KMS-11 (cell line): Measurements from ENCODE around the gene SCLT1.

Experiments
- H2AFZ ChIP-seq: fragments of 200-600 bp; sonication (generic); 2 replicates; pipeline ENCODE4 v1.6.1; 2016; ENCODE audit warnings: antibody characterized with exemption, mixed run types, low read depth
- H3K27ac ChIP-seq: fragments of 200-600 bp; sonication (generic); 2 replicates; pipeline ENCODE4 v1.6.1; 2016; ENCODE audit warnings: mild to moderate bottlenecking, mixed run types
- H3K27me3 ChIP-seq: fragments of 200-600 bp; sonication (generic); 2 replicates; pipeline ENCODE4 v1.6.1; 2017; ENCODE audit warnings: mild to moderate bottlenecking, low read depth, mixed run types, moderate library complexity; ENCODE audit not compliant: insufficient read depth
- H3K36me3 ChIP-seq: fragments of 200-600 bp; sonication (generic); 2 replicates; pipeline ENCODE4 v1.6.1; 2017; ENCODE audit warnings: mild to moderate bottlenecking, mixed run types; ENCODE audit not compliant: insufficient read depth
- H3K4me1 ChIP-seq: fragments of 200-600 bp; sonication (generic); 2 replicates; pipeline ENCODE4 v1.6.1; 2016; ENCODE audit warnings: mild to moderate bottlenecking, low read depth, mixed run types; ENCODE audit not compliant: poor library complexity, severe bottlenecking
- H3K4me2 ChIP-seq: fragments of 200-600 bp; sonication (generic); 2 replicates; pipeline ENCODE4 v1.7.0; 2016; ENCODE audit warnings: mild to moderate bottlenecking, mixed run types
- H3K4me3 ChIP-seq: fragments of 200-600 bp; sonication (generic); IDR thresholded peaks from 2 replicates; pipeline ENCODE4 v1.6.1; 2017; ENCODE audit warnings: low read depth, low read length, mixed read lengths; ENCODE audit not compliant: insufficient read depth
- H3K79me2 ChIP-seq: fragments of 200-600 bp; sonication (generic); 2 replicates; pipeline ENCODE4 v1.6.1; 2016; ENCODE audit warnings: low read depth, mixed run types; ENCODE audit not compliant: insufficient read depth
- H3K9ac ChIP-seq: fragments of 200-600 bp; sonication (generic); 2 replicates; pipeline ENCODE4 v1.6.1; 2016; ENCODE audit warnings: mild to moderate bottlenecking, mixed run types
- H4K20me1 ChIP-seq: fragments of 200-600 bp; sonication (generic); 2 replicates; pipeline ENCODE4 v1.6.1; 2016; ENCODE audit warnings: mild to moderate bottlenecking, mixed run types; ENCODE audit not compliant: insufficient read depth
- TF ChIP-seq, protein P1 (sequence below): fragments of 200-600 bp; sonication (generic); conservative IDR thresholded peaks from 2 replicates; pipeline ENCODE4 v1.6.1; 2017; ENCODE audit warnings: low read depth, mild to moderate bottlenecking, antibody characterized with exemption, low read length, moderate library complexity, mixed read lengths

The SCLT1 gene

DNA sequence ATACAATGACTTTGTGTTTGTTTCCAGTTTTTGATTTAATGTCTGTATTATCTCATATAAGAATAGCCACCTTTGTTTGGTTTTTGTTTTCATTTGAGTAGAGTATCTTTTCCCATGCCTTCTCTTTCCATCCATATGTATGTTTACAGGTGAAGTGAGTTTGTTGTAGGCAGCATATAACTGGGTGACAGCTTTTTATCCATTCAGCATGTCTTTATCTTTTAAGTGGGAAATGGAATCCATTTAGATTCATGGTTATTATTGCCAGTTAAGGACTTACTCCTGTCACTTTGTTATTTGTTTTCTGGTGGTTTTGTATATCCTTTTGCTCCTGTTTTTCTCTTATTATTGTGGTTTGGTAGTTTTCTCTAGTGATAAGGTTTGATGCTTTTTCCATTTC lies 34.3 kb downstream of the SCLT1 start:
- no peak overlapping the region for H3K4me2 ChIP-seq
- no peak overlapping the region for H2AFZ ChIP-seq
- H3K27ac ChIP-seq = no peak overlapping the region
- H3K9ac ChIP-seq = no peak overlapping the region
- H4K20me1 ChIP-seq = no peaks in the 10 kb centered on the region
- H3K36me3 ChIP-seq = no peaks in the 10 kb centered on the region; the same call in 1 of the 2 replicates
- H3K4me1 ChIP-seq = no peaks in the 10 kb centered on the region
- H3K79me2 ChIP-seq = no peaks in the 10 kb centered on the region
- H3K4me3 ChIP-seq = no peak overlapping the region
- TF ChIP-seq, protein P1, sequence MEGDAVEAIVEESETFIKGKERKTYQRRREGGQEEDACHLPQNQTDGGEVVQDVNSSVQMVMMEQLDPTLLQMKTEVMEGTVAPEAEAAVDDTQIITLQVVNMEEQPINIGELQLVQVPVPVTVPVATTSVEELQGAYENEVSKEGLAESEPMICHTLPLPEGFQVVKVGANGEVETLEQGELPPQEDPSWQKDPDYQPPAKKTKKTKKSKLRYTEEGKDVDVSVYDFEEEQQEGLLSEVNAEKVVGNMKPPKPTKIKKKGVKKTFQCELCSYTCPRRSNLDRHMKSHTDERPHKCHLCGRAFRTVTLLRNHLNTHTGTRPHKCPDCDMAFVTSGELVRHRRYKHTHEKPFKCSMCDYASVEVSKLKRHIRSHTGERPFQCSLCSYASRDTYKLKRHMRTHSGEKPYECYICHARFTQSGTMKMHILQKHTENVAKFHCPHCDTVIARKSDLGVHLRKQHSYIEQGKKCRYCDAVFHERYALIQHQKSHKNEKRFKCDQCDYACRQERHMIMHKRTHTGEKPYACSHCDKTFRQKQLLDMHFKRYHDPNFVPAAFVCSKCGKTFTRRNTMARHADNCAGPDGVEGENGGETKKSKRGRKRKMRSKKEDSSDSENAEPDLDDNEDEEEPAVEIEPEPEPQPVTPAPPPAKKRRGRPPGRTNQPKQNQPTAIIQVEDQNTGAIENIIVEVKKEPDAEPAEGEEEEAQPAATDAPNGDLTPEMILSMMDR = no peak
- H3K27me3 ChIP-seq = no peaks in the 10 kb centered on the region

DNA sequence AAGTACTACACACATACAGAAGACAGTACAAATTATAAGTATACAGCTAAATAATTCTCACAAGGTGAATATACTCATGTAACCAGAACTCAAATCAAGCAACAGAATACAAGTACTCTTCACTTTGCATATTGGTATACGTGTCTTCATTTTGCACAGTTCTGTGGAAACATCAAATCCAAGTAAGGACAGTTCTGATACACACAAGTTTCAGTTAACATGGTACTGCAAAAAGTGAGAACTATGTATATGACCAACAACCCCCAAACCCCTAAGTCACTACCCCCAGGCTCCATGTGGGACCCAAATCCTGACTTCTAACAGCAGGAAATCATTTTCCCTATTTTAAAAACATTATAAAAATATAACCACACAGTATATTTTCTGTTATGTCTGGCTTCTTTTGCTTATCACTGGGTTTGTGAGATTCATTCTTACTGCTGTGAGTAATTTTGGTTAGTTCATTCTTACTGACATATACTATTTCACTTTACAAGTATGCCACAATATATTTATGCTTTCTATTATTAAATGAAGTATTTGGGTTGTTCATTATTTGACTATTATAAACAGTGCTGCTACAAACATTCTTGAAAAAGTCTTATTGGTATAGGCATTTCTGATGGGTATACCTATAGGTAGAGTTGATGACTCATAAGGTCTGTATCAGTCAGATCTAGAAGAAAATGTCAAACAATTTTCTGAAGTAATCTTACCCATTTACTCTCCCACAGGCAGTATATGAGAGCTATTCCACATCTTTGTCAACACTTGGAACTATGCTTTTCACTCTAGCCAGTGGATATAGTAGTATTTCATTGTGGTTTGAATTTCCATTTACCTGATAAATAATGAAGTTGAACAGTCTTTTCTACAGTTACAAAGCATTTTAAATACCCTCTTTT lies 47.0 kb downstream of the SCLT1 start:
- Histone ChIP-seq H3K79me2 (no peaks in the 10 kb centered on the region), H3K36me3 (no peaks in the 10 kb centered on the region), H3K27ac (no peak overlapping the region), H3K9ac (no peak overlapping the region), H4K20me1 (no peaks in the 10 kb centered on the region), H3K4me1 (no peaks in the 10 kb centered on the region), H3K4me3 (no peak overlapping the region), H3K4me2 (no peak overlapping the region), H2AFZ (no peak overlapping the region), H3K27me3 (no peaks in the 10 kb centered on the region)
- TF ChIP-seq, protein P1 = no peak

DNA sequence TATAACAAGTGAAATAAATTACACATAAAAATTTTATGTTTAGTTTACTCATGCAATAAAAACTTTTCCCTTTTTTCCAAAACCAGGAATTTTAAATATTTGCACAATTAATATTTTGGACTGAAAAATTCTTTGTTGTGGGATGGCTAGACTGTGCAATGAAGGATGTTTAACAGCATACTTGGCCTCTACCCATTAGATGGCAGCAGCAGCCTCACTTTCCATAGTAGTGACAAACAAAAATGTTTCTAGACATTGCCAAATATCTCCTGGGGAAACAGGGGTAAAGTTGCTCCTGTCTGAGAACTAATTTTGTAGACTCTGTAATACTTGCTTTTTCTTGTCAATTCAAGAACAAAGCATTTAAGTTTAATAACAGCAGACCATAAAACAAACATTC lies 49.8 kb downstream of the SCLT1 start:
- H3K4me1 ChIP-seq = no peaks in the 10 kb centered on the region
- no peak overlapping the region for H3K4me3 ChIP-seq

DNA sequence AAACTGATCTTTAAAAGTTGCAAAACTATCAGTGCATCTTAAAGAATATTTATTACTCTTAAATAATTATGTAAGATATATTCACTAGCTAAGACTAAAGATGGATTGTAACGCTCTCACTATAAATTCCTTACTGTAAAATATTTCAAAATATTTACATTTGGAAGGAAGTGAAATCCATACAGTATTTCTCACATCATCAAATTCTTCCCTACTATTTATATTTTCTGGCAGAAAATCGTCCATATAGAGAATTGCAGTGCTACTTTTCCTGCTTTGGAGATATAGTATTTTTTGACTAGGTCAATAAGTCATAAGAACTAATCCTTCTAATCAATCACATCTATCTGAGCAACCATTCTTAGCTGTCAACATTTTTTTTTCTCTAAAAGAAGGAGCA lies 52.9 kb downstream of the SCLT1 start:
- Histone ChIP-seq H3K27ac (no peak overlapping the region), H2AFZ (no peak overlapping the region), H4K20me1 (no peaks in the 10 kb centered on the region), H3K4me2 (no peak overlapping the region), H3K9ac (no peak overlapping the region), H3K27me3 (no peaks in the 10 kb centered on the region), H3K4me3 (no peak overlapping the region), H3K36me3 (no peaks in the 10 kb centered on the region), H3K4me1 (no peaks in the 10 kb centered on the region), H3K79me2 (no peaks in the 10 kb centered on the region)
- TF ChIP-seq, protein P1 = no peak

More for the DNA sequence above, 49.8 kb downstream of the SCLT1 start:
- Histone ChIP-seq H3K27ac (no peak overlapping the region), H3K27me3 (no peaks in the 10 kb centered on the region), H3K79me2 (no peaks in the 10 kb centered on the region), H3K36me3 (no peaks in the 10 kb centered on the region), H3K9ac (no peak overlapping the region), H2AFZ (no peak overlapping the region), H4K20me1 (no peaks in the 10 kb centered on the region), H3K4me2 (no peak overlapping the region)
- TF ChIP-seq, protein P1 = no peak
